Stimulated activated CD8-positive, alpha-beta memory T cell treated with anti-CD3 and anti-CD28 coated beads, Interleukin-2, amount 100 ng/mL, for 1 hour (primary cell): ENCODE data around the gene PARD3B.

ENCODE experiments used
- DNase-seq, 2 donors: peaks; one replicate each; pipeline ENCODE4 v3.0.0-alpha.2; 2020; ENCODE audit warnings: low read depth in 2 of 2

The PARD3B gene

GRCh38 chr2:205555566-205556230, 1010.4 kb downstream of the PARD3B start:
- no peak for DNase-seq

- DNase-seq, result no peak
Observed at GRCh38 chr2:205556357-205556756, 1011.1 kb downstream of the PARD3B start.

GRCh38 chr2:205556841-205557539, 1011.7 kb downstream of the PARD3B start:
- no peak for DNase-seq

GRCh38 chr2:205557873-205558272, 1012.6 kb downstream of the PARD3B start:
- no peak for DNase-seq

GRCh38 chr2:205561441-205561840, 1016.2 kb downstream of the PARD3B start:
- no peak for DNase-seq

GRCh38 chr2:205563646-205564045, 1018.4 kb downstream of the PARD3B start:
- DNase-seq, result no peak

GRCh38 chr2:205564346-205565141, 1019.3 kb downstream of the PARD3B start:
- DNase-seq, result no peak

- DNase-seq, result no peak
Observed at GRCh38 chr2:205565142-205565522, 1019.9 kb downstream of the PARD3B start.

GRCh38 chr2:205566606-205567168, 1021.4 kb downstream of the PARD3B start:
- no peak for DNase-seq

- DNase-seq, result no peak
Observed at GRCh38 chr2:205568620-205569019, 1023.3 kb downstream of the PARD3B start.

- no peak for DNase-seq
Observed at GRCh38 chr2:205570648-205571047, 1025.4 kb downstream of the PARD3B start.

GRCh38 chr2:205571360-205571959, 1026.2 kb downstream of the PARD3B start:
- no peak for DNase-seq

- no peak for DNase-seq
Observed at GRCh38 chr2:205574001-205574400, 1028.7 kb downstream of the PARD3B start.

GRCh38 chr2:205579335-205579734, 1034.1 kb downstream of the PARD3B start:
- no peak for DNase-seq

- DNase-seq, result no peak
Observed at GRCh38 chr2:205580212-205580987, 1035.1 kb downstream of the PARD3B start.

- no peak for DNase-seq
Observed at GRCh38 chr2:205582366-205582765, 1037.1 kb downstream of the PARD3B start.

GRCh38 chr2:205585449-205586383, 1040.4 kb downstream of the PARD3B start:
- no peak for DNase-seq

GRCh38 chr2:205586626-205587025, 1041.4 kb downstream of the PARD3B start:
- no peak for DNase-seq

GRCh38 chr2:205589479-205589878, 1044.2 kb downstream of the PARD3B start:
- DNase-seq, result no peak

- no peak for DNase-seq
Observed at GRCh38 chr2:205590759-205591158, 1045.5 kb downstream of the PARD3B start.
